A549 treated with GW870086 at 1 μM for 4 hours (cell line): ENCODE results near the gene NXF1. TPM values are rescaled to one million over a fixed set of nuclear protein-coding genes. Genes with fewer than 3 reads are reported as not detected.

Experiments used
- total RNA-seq: library from RNA; stranded (reverse); fragments of 200-300 nt; extraction: Qiagen RNA extraction; gene quantifications from 5 replicates; pipeline ENCODE4 v1.2.3, GENCODE V29; 2022; ENCODE audit warnings: low read depth

Gene NXF1
- 38.0 to 53.7 TPM (median 50.7 TPM) in 5 replicates for total RNA-seq

DNA sequence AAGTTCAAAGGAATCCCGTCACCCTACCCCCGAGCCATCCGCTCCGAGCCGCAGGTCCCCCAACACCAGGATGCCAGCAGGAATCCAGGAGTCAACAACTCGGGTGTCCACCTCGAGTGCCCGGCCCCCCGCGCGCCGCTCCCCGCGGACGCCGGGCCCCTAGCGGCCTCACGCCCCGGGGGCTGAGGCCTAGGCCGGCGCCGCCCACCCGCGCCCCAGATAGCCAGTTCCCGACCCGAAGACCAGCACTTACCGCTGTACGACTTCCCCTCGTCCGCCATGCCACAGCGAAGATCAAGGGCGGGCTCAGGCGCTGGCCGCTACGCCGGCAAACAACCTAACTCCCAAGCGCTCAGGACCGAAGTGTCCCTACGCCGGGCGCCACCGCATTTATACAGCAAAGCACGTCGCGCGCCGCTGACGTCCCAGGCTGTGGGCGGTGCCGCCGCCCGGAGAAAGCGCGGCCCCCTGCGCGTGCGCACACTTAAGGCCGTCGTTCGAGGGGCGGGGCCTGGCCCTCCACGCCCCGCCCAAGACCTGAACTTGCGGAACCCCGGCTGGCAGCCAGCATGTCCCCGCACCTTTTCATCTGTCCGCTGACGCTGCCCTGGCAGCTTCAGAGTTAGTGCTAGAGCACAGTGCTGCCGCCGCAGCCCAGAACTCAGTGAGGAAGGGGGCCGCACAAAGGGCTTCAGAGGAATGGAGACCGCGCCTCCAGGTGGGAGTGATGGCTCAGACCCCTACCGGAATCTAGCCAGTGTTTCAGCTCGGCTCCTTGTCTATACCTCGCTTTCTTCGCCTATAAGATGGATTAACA is at the start of gene NXF1:
Gene NXF1, minus strand, starts transcription at position 365 of the 817 bp plus-strand sequence. Its CDS starts 84 bp downstream, at position 281.

DNA sequence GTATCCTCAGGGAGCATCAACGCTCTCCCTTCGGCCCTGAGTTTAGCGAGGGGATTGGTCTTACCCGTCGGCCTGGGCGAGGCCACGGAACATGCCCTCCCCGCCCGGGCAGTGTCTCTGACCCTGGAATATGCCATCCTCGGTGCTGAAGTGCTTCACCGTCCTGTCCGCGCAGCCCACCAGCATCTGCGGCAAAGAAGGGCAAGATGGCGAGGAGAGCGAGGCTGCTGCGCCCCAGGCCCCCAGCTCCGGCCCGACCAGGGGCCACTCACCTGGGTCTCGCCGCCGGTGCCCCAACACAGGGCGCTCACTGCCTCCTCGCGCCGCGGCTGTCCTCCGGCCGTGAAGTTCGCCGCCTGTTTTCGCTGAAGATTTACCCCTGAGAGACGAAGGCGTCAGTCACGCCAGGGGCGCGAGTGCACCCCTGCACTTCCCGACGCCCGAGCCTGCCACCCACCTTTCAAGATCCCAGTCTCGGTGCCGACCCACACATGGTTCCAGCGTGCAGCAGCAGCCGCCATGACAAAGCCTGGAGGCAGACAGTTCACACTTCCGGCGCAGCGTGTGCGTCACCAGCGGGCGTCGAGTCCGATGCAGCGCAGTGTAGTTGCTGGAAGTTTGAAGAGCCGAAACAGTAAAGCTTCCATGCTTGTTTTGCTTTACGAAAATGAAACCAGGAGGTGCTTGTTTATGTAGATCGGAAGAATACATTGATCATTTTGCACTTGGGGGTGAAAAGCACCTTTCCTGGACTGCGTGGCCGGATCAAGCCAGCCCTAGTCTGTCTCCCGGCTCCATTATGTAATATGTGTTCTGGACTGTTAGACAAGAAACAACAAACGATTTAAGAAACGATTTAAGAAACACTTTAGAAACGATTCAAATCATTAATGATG is 34.1 kb upstream of the NXF1 start, which contains the start of gene WDR74:
Gene WDR74, minus strand, starts transcription at position 541 of the 896 bp plus-strand sequence. Its CDS starts 20 bp downstream, at position 521.

DNA sequence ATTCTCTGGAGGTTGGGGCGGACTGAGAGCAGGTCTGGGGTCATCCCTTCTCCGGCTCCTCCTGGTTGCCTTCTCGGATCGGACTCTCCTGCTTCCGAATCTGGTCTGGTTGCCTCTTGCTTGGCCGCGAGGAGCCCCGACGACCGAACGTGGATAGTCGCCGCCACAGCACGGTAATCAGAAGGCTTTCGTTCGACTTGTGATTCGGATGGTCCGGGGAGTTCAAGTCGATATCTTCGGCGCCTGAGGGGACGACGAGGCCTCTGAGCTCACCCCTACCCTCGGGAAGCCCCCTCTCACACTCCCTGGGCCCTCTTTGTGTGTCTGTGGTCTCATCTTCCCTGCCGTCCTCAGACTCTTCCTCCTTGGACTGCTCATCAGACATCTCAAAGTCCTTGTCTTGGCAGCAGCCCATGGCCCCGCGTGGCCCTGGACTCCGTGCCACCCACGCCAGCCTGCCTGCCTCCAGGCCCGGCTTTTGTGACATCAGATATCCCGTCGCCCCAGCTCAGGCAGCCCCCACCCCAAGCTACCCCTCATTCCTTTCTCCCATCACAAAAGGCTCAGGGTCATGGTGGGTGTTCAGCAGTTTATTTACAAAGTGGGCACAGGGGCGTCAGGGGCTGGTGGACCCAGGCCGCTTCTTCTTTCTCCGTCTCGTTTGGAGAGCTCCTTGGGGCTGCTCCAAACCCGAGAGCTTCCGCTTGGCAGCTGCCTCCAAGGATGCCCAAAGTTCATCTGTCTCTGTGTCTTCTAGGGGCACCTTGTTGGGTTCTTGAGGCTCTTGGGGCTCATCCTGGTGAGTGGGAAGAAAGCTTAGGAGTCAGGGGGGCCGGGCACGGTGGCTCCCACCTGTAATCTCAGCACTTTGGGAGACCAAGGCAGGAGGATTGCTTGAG is 27.3 kb upstream of the NXF1 start, which contains the start of gene TEX54:
Gene TEX54, minus strand, starts transcription at position 506 of the 899 bp plus-strand sequence.

DNA sequence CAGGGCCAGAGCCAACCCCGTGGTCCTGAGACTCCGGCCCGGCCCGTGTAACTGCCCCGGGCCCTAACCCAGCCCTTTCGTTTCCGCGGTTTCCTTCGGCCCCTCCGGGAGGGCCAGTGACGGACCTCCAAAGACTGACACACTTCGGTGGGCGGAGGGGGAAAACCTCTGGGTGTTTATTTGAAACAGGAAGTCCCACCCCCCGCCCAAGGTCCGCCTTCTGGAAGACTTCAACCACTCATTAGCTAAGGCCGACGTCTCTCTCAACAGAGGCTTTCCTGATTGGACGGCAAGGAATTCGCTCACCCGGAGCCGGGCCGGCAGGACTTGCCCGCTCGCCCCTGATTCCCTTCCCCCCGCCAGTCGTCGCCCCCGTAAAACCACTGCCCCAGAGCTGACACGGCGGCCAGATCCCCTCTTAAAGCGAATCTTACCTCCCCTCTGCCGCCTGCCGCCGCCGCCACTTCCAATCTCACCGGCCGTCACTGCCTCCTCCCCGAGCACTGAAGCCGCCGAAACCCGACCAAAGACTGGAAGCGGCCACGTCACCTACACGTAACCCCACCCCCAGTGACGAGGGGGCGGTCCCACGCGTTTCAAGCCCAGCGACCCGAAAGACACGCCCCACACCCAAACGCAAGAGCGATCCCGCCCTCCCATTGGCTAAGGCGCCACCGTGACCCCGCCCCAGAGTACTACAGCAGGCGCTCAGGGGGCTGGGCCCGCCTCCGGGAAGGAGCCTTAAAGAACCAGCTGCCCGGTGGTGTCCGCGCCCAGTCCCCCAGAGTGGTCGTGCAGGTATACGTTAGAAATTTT is 26.5 kb upstream of the NXF1 start, which contains the start of gene STX5:
Gene STX5, minus strand, starts transcription at position 532 of the 816 bp plus-strand sequence. CDS start 808 bp downstream, outside the sequence.

DNA sequence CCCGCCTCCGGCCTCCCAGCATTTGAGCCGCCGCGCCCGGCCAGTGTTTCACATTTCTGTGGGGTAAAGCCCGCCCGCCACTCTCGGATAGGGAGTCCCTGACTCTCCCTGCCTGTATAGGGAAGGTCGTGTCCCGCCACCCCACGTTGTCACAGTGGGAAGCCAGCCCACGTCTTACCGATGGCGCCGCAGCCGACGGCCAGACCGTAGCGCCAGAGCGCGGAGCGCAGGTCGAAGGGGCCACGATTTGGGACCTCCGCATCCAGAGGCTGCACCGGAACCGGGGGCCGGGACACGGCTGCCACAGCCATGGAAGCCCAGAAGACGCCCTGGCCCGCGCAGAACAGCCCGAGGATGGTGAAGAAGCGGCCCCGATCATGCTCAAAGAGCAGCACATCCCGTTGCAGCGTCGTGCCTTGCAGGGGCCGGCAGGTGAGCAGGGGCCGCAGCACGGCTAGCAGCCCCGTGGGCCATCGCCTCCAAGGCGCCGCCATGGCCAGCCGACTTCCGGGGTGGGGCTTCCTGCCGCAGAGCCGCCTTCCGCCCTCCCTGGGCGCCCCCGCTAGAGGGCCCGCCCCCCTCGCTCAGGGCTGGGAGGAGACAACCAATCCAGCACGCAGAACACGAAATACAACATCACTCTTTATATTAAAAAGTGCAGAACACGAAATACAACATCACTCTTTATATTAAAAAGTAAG is 13.6 kb downstream of the NXF1 start, which contains the start of gene TMEM223:
Gene TMEM223, minus strand, starts transcription at position 506 of the 701 bp plus-strand sequence. Its CDS starts 12 bp downstream, at position 494.

DNA sequence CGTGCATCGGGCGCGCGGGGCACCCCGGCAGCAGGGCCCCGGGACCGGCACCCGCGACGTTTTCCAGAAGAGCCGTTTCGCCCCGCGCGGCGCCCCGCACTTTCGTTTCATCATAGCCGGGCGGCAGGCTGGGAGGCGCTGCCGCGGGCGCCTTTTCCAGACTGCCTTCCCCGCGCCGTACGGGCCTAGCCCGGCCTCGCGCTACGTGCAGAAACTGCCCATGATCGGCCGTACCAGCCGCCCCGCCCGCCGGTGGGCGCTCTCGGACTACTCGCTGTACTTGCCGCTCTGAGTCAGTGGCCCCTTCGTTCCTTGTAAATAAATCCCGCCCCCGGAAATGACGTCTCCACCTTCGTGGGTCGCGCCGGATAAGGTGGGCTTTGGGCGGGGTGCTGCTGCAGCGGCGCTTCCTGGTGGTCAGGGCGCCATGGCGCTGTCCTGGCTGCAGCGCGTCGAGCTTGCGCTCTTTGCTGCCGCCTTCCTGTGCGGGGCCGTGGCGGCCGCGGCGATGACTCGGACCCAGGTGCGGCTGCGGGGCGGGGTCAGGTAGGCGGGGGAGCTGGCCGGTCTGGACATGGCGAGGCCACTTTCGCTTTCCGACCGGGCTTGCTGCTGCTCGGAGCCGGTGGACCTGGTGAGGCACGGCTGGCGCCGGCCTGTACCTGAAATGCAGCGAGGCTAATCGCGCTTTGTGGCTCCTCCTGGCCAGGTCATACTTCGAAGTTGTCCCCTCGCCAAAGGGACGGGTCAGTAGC is 18.1 kb downstream of the NXF1 start, which contains the start of gene TMEM179B:
Gene TMEM179B, plus strand, starts transcription at position 398 of the 755 bp plus-strand sequence. Its CDS starts 30 bp downstream, at position 428.

DNA sequence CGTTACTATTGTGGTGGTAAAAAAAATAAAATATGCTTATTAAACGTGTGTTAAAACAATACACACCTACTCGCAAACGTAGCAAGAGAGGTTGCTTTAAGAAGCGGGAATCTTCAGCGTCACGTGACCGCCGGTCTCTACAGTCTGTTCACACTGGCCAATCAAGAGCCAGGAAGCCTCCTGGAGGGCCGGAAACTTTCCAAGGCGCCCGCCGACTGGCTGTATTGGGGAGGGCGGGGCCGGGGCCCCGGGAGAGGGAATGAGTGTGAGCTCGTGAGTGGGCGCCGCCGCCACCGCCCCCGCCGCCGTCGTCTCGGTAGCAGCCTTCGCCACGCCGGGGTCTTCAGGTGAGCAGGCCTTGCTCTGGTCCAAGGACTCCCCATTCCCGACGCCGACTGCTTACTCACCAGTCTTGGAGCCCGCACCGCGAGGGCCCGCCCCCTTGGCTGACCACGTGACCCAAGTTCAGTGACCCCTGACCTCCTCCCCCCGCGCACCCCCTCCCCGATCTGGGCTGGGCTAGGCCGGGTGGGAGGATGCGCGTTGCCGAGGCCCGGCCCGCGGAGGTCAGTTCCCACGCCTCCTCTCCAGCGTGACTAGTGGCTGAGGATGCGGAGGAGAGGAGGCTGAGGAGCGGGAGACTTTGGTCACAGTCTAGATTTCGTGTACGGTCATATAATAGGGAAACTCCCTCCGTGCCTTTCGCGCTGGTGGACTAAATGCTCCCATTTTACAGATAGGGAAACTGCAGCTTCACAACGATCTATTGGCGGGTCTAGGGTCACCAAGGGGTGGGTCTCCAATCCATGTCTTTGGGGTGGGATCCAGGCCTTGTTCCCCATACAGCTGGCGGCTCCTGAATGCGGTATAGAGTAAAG is 33.9 kb downstream of the NXF1 start, which contains the start of gene TAF6L:
Gene TAF6L, plus strand, starts transcription at position 253 of the 878 bp plus-strand sequence. CDS start 4,388 bp downstream, outside the sequence.

DNA sequence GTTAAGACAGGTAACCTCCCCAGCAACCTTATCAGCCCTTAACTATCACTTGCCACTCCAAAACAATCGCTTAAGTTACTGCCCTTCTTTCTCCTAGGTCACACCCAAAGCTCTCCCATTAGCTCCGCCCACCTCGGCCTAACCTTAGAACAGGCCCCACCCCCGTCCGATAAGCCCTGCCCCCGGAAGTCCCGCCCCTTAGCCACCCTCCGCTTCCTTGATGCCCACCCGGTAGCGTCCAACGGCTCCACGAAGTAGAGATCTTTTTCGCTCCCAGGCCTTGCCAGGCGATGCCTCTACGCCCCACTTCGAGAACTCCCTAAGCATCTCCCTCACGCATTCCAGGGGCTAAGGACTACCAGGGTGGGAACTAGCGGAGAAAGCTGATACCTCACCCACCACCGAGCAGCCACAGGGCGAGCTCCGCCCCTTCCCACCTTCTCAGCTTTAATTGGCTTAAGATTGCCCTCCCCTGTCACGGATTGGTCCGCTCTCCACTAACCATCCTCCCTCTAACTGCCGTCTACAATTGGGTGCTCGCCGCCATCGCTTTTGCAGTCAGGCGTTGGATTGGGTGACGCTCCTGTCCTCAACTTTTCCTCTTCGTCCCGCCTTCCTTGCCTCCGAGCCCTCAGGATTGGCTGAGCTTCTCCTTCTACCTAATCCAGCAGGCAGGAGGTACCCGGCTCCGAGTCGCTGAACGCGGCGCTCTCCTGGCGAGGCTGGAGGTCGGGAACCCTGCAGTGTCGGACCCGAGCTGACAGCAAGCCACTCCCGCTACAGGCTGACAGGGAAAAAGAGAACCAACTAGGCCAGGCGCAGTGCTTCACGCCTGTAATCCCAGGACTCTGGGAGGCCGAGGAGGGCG is 51.3 kb downstream of the NXF1 start, which contains the start of gene ZBTB3:
Gene ZBTB3, minus strand, starts transcription at position 425 of the 868 bp plus-strand sequence. CDS start 496 bp downstream, outside the sequence.

Other genes with a start within 250 kb of the NXF1 start
- 1,850 to 2,033 TPM (median 1,975 TPM) in 5 replicates for gene EEF1G, start 231.5 kb downstream of the NXF1 start, total RNA-seq
- gene TUT1, start 213.9 kb downstream of the NXF1 start, total RNA-seq, result 12.2 to 15.0 TPM (median 14.7 TPM) in 5 replicates
- 82.9 to 91.9 TPM (median 87.9 TPM) in 5 replicates for gene MTA2, start 203.6 kb downstream of the NXF1 start, total RNA-seq
- 17.5 to 23.8 TPM (median 22.3 TPM) in 5 replicates for gene EML3, start 192.7 kb downstream of the NXF1 start, total RNA-seq
- 3.7 to 5.5 TPM (median 4.0 TPM) in 5 replicates for gene ROM1, start 192.2 kb downstream of the NXF1 start, total RNA-seq
- 41.9 to 58.0 TPM (median 50.7 TPM) in 5 replicates for gene B3GAT3, start 183.5 kb downstream of the NXF1 start, total RNA-seq
- gene GANAB, start 158.8 kb downstream of the NXF1 start, total RNA-seq, result 237 to 277 TPM (median 252 TPM) in 5 replicates
- 16.8 to 21.9 TPM (median 20.6 TPM) in 5 replicates for gene INTS5, start 152.1 kb downstream of the NXF1 start, total RNA-seq
- gene C11orf98, start 140.2 kb downstream of the NXF1 start, total RNA-seq, result 128 to 151 TPM (median 135 TPM) in 5 replicates
- gene CSKMT, start 140.1 kb downstream of the NXF1 start, total RNA-seq, result 10.6 to 15.9 TPM (median 12.7 TPM) in 5 replicates
- gene UQCC3, start 133.8 kb downstream of the NXF1 start, total RNA-seq, result 26.5 to 36.8 TPM (median 35.2 TPM) in 5 replicates
- gene LBHD1, start 133.2 kb downstream of the NXF1 start, total RNA-seq, result 3.8 to 4.6 TPM (median 4.2 TPM) in 5 replicates
- 111 to 129 TPM (median 116 TPM) in 5 replicates for gene UBXN1, start 126.4 kb downstream of the NXF1 start, total RNA-seq
- 0.06 to 0.17 TPM (median 0.10 TPM) in 4 of 5 replicates, not detected in the other for gene LRRN4CL, start 115.9 kb downstream of the NXF1 start, total RNA-seq
- 61.1 to 97.7 TPM (median 72.8 TPM) in 5 replicates for gene BSCL2, start 98.0 kb downstream of the NXF1 start, total RNA-seq
- gene GNG3, start 97.8 kb downstream of the NXF1 start, total RNA-seq, result not detected in 5 replicates
- gene HNRNPUL2, start 78.0 kb downstream of the NXF1 start, total RNA-seq, result 36.2 to 42.4 TPM (median 39.6 TPM) in 5 replicates
- 29.4 to 34.3 TPM (median 30.7 TPM) in 5 replicates for gene TTC9C, start 77.0 kb downstream of the NXF1 start, total RNA-seq
- 1.2 to 1.9 TPM (median 1.4 TPM) in 5 replicates for gene ZBTB3, start 51.3 kb downstream of the NXF1 start, total RNA-seq
- gene POLR2G, start 43.9 kb downstream of the NXF1 start, total RNA-seq, result 172 to 182 TPM (median 178 TPM) in 5 replicates
- 12.1 to 14.7 TPM (median 12.9 TPM) in 5 replicates for gene TAF6L, start 34.0 kb downstream of the NXF1 start, total RNA-seq
- gene TMEM179B, start 18.0 kb downstream of the NXF1 start, total RNA-seq, result 77.5 to 92.9 TPM (median 83.8 TPM) in 5 replicates
- 18.0 to 29.5 TPM (median 28.1 TPM) in 5 replicates for gene TMEM223, start 13.4 kb downstream of the NXF1 start, total RNA-seq
- 17.8 to 25.6 TPM (median 24.5 TPM) in 5 replicates for gene STX5, start 26.6 kb upstream of the NXF1 start, total RNA-seq
- not detected in 5 replicates for gene TEX54, start 27.4 kb upstream of the NXF1 start, total RNA-seq
- 73.9 to 82.8 TPM (median 77.6 TPM) in 5 replicates for gene WDR74, start 34.1 kb upstream of the NXF1 start, total RNA-seq
- 877 to 1,068 TPM (median 992 TPM) in 5 replicates for gene SLC3A2, start 75.5 kb upstream of the NXF1 start, total RNA-seq
- gene CHRM1, start 115.9 kb upstream of the NXF1 start, total RNA-seq, result 0.06 TPM in 2 of 5 replicates, not detected in the others
- gene SLC22A6, start 179.5 kb upstream of the NXF1 start, total RNA-seq, result not detected in 5 replicates
- gene SLC22A8, start 210.4 kb upstream of the NXF1 start, total RNA-seq, result not detected in 5 replicates